ENCODE results near the gene SGIP1.
"Not testable (repeated sequence)": the region's sequence is repeated elsewhere in the genome, so short reads cannot be mapped to it uniquely, and the experiment has no call there.

SGIP1 gene

GRCh38 chr1:66557157-66557556 is 23.2 kb downstream of the SGIP1 start:
- peak; percentile 90 for DNase-seq

GRCh38 chr1:66559517-66559916 is 25.6 kb downstream of the SGIP1 start:
- no peak for DNase-seq

DNA sequence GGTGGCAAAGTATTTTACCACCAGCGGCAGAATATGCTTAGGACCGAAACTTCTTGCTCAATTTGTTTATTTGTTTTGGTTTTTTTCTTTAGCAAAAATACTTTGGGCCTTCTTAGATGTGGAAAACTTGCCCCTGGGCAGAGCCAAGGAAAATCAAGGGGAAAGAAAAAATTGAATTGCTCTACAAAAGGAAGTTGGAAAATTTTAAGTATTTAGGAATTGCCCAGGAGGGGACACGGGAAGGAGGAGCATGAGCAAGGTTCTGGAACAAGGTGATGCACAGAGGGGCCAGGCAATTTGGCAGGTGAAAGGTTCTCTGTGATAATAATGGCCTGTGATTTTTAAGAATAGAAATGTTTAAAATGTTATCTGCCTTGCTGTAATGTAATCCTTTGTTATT is 28.6 kb downstream of the SGIP1 start:
- no peak for DNase-seq

DNA sequence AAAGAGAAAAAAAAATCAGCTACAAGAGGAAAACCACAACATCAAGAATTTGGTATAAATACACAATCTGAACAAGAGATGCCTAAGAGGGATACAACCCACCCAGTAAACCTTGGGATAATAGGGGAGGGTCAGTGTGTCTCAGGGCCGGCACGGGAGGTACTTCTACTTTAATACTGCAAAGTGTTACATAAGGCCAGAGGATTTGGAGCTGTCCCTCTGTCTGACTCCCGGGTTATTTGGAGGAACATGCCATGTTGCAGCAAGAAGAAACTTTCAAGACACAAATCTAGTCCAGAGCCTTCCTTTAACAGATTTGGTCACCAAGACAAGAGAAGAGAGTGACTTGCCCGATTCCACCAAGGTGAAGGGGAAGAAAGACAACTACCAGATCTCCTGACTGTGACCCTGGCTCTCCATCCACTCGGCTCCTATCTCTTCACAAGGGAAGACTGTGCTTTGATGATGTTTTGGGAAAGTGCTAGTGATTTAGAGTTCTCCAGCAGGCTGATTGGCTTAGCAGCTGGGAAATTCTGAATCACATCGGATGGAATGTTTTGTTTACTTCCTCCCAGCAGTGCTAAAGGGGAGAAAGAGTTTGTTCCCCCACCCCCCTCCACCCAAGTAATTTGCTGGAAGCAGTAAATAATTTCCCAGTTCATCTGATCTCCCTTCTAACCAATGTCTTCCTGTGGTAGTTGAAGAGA is 29.3 kb downstream of the SGIP1 start:
- DNase-seq = peak; percentile 92

- peak; percentile 98 for DNase-seq
Measured at GRCh38 chr1:66563941-66564630, 30.1 kb downstream of the SGIP1 start.

- peak; percentile 24 for DNase-seq
Measured at GRCh38 chr1:66570196-66570595, 36.2 kb downstream of the SGIP1 start.

DNA sequence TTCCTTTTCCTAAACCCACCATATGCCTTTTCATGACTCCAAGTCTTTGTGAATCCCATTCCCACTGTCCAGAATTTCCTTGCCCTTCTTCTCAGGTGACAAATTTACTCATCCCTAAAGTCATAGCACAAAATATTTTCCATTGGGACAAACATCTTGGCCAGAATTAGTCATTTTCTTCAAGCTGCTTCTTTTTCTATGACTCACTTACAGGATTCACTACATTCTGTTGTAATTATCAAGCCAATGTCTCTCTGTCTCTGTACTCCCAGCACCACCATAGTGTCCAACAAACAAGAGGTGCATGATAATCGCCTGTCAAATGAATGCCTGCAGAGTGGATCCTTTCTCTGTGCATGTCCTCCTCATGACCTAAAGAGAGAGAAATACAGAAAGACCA is 37.8 kb downstream of the SGIP1 start:
- DNase-seq = peak; percentile 72

DNA sequence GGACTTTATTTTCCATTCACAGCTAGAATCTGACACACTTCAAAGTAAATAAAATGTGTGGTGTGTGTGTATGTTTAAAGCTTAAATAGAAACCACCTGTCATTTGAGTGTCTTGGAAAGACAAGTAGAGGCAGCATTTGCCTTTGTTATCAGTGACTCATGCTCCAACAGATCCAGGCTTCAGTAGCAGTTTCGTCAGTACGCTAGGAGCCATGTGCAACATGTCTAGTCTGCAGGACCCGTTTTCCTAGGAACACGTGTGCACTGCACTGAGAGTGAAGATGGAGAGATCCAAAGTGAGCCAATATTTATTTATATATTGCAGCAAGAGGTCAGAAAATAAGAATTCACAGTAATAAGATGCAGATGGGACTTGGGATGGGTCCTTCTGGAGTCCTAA is 41.8 kb downstream of the SGIP1 start:
- DNase-seq = peak; percentile 91

DNA sequence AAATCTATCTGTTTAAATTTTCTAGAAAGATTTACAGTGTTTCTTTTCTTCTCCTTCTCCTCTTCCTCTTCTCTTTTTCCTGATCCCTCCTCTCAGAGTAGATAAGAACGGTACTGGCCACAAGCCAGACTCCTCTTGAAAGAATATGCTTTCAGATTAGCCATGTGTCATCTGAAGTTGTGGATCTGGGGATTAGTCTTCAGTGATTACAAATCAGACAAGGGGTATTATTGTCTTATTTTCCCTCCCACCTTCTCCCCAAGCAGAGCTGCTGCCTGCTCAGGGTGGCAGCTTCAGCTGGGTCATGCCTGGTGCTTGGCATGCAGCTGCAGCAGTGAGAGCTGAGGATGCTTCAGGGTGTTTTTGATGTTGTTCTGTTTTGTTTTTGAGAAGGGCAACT is 42.7 kb downstream of the SGIP1 start:
- DNase-seq = peak; percentile 27

GRCh38 chr1:66578841-66579240 is 44.9 kb downstream of the SGIP1 start:
- no peak for DNase-seq

DNA sequence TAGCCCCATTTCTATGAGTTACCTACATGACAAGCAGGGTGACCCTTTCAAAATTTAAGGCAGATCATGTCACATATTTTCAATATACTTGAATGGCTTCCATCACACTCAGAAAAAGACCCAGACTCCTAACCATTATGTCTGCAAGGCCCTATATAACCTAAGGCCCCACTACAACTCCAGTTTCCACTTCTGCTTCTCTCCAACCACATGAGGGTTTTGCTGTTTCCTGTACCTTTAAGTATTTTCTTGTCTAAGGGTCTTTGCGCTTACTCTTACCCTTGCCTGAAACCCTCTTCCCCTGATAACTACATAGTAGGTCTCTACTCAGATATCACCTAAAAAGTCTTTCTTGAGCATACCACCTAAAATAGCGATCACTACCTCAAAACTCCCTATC is 46.1 kb downstream of the SGIP1 start:
- no peak for DNase-seq

GRCh38 chr1:66583021-66583420 is 49.1 kb downstream of the SGIP1 start:
- DNase-seq = peak; percentile 23

DNA sequence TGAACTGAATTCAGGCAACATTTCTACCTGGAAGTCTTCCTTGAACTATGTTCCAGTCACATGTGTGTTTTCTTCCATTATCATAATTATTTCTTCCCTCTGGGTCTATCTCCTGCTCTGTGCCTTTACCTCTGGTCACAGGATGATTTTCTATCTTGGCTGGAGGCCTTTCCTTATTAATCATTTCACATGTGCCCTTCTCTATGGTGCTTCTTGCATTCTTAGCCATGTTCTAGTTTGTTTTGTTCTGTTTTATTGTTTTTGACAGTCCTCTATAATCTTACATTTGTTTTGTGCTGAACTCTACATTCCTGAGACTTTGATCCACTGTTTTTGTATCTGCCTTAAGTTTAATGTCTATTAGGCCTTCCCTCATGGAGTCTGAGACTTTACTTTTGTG is 51.0 kb downstream of the SGIP1 start:
- no peak for DNase-seq

GRCh38 chr1:66589326-66589725 is 55.4 kb downstream of the SGIP1 start:
- DNase-seq = no peak

GRCh38 chr1:66592106-66592507 is 58.2 kb downstream of the SGIP1 start:
- DNase-seq = not testable (repeated sequence)

DNA sequence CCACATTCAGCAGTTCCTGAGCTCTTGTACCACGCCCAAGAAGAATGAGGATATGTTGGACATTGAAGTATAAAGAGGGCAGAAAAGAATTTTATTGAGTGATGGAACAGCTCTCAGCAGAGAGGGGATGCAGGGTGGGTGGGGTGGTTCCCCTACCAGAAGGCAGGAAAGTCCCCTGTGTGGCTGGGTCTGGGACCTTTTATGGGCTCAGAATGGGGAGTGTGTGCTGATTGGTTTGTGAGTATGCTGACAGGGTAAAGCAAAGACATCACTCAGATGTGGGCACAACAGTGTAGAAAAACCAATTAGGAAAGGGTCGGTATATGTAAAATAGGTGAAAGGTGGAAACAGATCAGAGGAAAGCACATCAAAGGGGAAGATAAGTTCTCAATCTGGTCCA is 62.2 kb downstream of the SGIP1 start:
- DNase-seq = no peak

GRCh38 chr1:66597500-66597899 is 63.5 kb downstream of the SGIP1 start:
- DNase-seq = no peak

- peak; percentile 91 for DNase-seq
Measured at GRCh38 chr1:66598670-66599069, 64.7 kb downstream of the SGIP1 start.

GRCh38 chr1:66599346-66599745 is 65.4 kb downstream of the SGIP1 start:
- no peak for DNase-seq

- no peak for DNase-seq
Measured at GRCh38 chr1:66599899-66600737, 66.2 kb downstream of the SGIP1 start.

GRCh38 chr1:66605419-66605997 is 71.6 kb downstream of the SGIP1 start:
- no peak for DNase-seq

GRCh38 chr1:66606362-66607065 is 72.6 kb downstream of the SGIP1 start:
- DNase-seq = peak; percentile 57

Data from fibroblast of skin of abdomen (primary cell).